ENCODE measurements around the gene ADAP1.

GRCh38 chr7:904847-905246 lies 49.6 kb downstream of the ADAP1 start:
- TF ChIP-seq, protein P1, sequence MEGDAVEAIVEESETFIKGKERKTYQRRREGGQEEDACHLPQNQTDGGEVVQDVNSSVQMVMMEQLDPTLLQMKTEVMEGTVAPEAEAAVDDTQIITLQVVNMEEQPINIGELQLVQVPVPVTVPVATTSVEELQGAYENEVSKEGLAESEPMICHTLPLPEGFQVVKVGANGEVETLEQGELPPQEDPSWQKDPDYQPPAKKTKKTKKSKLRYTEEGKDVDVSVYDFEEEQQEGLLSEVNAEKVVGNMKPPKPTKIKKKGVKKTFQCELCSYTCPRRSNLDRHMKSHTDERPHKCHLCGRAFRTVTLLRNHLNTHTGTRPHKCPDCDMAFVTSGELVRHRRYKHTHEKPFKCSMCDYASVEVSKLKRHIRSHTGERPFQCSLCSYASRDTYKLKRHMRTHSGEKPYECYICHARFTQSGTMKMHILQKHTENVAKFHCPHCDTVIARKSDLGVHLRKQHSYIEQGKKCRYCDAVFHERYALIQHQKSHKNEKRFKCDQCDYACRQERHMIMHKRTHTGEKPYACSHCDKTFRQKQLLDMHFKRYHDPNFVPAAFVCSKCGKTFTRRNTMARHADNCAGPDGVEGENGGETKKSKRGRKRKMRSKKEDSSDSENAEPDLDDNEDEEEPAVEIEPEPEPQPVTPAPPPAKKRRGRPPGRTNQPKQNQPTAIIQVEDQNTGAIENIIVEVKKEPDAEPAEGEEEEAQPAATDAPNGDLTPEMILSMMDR (IDR thresholded peaks at IDR 0.05), result no peak
- TF ChIP-seq POLR2A (IDR thresholded peaks at IDR 0.05), result no peak

All from lower leg skin (tissue), 3 donors.